ENCODE results near the gene ANKRD40.

DNA sequence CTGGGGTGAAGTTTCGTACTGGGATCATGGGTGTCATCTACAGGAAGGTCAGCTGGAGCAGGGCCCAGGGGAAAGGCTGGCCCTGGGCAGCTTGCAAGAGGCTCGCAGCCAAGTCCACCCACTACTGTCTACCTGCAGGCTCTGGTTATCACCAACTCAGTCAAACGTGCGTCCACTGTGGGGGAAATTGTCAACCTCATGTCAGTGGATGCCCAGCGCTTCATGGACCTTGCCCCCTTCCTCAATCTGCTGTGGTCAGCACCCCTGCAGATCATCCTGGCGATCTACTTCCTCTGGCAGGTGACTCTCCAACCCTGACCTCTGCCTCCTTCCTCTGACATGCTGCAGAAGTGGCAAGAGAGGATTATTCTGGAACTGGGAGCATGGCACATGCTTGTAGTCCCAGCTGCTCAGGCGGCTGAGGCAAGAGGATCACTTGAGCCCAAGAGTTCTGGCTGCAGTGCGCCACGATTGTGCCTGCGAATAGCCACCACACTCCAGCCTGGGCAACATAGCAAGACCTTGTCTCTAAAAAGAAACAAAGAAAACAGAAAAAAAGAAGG, 43.8 kb downstream of the ANKRD40 start:
- TF ChIP-seq, protein P1, sequence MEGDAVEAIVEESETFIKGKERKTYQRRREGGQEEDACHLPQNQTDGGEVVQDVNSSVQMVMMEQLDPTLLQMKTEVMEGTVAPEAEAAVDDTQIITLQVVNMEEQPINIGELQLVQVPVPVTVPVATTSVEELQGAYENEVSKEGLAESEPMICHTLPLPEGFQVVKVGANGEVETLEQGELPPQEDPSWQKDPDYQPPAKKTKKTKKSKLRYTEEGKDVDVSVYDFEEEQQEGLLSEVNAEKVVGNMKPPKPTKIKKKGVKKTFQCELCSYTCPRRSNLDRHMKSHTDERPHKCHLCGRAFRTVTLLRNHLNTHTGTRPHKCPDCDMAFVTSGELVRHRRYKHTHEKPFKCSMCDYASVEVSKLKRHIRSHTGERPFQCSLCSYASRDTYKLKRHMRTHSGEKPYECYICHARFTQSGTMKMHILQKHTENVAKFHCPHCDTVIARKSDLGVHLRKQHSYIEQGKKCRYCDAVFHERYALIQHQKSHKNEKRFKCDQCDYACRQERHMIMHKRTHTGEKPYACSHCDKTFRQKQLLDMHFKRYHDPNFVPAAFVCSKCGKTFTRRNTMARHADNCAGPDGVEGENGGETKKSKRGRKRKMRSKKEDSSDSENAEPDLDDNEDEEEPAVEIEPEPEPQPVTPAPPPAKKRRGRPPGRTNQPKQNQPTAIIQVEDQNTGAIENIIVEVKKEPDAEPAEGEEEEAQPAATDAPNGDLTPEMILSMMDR (IDR thresholded peaks at IDR 0.05; ENCODE audit: low read depth, low read length, poor library complexity, severe bottlenecking) = no peak
- TF ChIP-seq EZH2phosphoT487 (IDR thresholded peaks at IDR 0.05; ENCODE audit: borderline replicate concordance, low read length) = no peak

All from DOHH2 (cell line).